ENCODE data around the gene GJA5. TPM values are rescaled to one million over a fixed set of nuclear protein-coding genes. Genes with fewer than 3 reads are reported as not detected.

Gene GJA5
- 10 to 100 TPM; 16.9 to 29.2 (median 22.5) TPM for polyA plus RNA-seq (ENCODE audit: insufficient read length in 4 of 4)

- DNase-seq (ENCODE audit: low read depth in 4 of 4, low spot score in 2 of 4), result no peak
These were observed at the start of gene GJA5 for GRCh38 chr1:147760481-147761260. Gene GJA5, minus strand, starts transcription at chr1:147760602. Its CDS starts 1,364 bp downstream, at chr1:147759238.

DNA sequence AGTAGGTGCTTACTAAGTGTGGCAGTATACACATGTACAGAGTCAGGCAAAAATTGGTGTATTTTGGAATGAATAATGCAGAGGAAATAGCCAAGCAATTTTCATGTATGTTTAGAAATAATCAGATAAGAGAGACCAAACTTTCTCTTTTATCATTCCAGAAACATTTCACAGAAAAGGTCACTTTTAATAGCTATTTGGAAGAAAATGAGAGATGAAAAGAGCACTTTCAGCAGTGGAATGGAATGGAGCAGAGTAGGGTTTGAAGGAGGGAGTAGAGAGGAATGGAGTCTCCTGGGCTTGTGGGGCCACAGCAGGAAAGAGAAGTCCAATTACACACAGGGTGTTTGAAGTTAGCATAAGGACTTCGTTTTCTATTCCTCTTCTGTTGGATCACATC is 48.8 kb upstream of the GJA5 start:
- DNase-seq (ENCODE audit: low read depth in 4 of 4, low spot score in 2 of 4), result no peak

- DNase-seq (ENCODE audit: low read depth in 4 of 4, low spot score in 2 of 4), result no peak
These were observed 47.6 kb upstream of the GJA5 start for GRCh38 chr1:147808025-147808424.

- no peak for DNase-seq (ENCODE audit: low read depth in 4 of 4, low spot score in 2 of 4)
These were observed 47.0 kb upstream of the GJA5 start for GRCh38 chr1:147807405-147807804.

DNA sequence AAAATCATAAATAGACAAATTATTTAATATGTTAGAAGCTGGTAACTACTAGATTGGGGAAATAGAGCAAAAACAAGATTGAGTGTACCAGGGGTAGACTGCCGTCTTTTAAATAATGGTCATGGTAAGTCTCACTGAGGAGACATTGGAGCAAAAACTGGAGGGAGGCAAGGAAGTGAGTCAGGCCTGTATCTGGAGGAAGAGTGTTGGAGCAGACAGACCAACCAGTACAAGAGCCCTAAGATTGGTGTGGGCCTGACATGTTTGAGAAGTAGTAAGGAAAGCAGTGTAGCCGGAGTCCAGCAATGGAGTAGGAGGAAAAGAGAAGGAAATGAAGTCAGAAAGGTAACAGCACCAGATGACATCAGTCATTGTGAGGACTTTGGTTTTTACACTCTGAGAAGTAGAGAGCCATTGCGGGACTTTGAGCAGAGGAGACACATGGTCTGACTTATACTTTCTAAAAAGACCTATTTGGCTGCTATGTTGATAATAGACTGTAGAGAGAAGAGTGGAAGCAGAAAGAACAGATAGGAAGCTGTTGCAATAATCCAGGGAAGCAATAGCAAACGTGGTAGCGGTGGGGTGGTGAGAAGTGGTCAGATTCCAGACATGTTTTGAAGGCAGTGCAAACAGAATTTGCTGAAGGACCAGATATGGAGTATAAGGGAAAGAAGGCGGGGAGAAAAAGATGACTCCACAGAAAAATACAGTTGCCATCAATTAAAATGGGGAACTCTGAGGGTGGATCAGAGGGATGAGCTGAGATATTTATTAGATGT is 44.7 kb upstream of the GJA5 start:
- no peak for DNase-seq (ENCODE audit: low read depth in 4 of 4, low spot score in 2 of 4)

DNA sequence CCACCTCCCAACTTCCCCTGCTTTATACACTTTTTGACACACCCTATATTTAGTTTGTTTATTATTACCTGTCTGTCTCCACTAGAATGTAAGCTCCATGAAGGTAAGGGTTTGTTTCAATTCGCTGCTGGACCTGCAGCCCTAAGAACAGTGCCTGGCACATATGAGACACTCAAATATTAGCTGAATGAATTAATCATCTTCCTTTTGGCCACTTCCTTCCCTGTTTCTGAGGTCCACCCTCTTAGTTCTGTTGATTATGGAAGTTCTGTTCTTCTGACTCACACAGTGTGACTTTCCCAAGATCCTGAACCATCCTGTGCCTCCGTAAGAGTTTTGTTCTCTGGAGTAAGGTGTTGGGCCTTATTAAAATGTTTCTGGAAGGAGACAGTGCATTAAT is 40.4 kb upstream of the GJA5 start:
- no peak for DNase-seq (ENCODE audit: low read depth in 4 of 4, low spot score in 2 of 4)

GRCh38 chr1:147798731-147799130 is 38.3 kb upstream of the GJA5 start:
- DNase-seq (ENCODE audit: low read depth in 4 of 4, low spot score in 2 of 4), result no peak

GRCh38 chr1:147794570-147794969 is 34.2 kb upstream of the GJA5 start:
- DNase-seq (ENCODE audit: low read depth in 4 of 4, low spot score in 2 of 4), result no peak

DNA sequence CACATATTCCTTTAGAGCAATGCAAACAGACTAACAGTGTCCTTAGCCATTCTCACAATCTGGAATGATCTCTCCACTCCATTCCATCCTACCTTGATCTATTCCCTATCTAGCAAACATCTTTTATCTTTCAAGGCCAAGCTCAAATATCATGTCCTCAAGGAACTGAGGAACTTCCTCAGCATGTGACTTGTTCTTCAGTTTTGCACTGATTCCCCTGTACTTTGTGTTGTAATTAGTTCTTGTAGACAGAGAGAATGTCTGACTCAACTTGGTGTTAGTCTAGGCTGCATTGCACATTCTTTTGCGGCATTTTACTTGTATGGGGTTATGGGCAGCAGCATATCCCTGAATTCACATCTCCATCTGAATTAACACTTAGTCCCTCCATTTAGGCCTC is 31.5 kb upstream of the GJA5 start:
- DNase-seq (ENCODE audit: low read depth in 4 of 4, low spot score in 2 of 4), result no peak

DNA sequence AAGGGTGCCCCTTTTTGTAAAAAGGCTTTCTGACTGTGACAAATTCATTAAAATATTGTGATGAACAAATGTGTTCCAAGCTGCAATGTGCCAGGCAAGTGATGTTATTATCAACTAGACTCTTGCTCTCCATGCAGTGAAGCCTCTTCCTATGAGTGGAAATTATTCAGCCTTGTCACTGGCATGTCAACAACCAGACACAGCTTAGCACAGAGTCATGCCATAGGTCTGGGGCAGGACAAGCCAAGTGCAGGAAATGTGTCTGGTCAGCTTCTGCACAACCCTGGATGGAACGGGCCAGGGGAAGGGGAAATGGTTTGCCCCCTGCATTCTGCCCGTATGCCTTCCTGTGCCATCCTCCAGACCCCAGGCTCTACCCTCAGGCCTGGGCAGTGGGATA is 27.4 kb upstream of the GJA5 start:
- DNase-seq (ENCODE audit: low read depth in 4 of 4, low spot score in 2 of 4), result no peak

DNA sequence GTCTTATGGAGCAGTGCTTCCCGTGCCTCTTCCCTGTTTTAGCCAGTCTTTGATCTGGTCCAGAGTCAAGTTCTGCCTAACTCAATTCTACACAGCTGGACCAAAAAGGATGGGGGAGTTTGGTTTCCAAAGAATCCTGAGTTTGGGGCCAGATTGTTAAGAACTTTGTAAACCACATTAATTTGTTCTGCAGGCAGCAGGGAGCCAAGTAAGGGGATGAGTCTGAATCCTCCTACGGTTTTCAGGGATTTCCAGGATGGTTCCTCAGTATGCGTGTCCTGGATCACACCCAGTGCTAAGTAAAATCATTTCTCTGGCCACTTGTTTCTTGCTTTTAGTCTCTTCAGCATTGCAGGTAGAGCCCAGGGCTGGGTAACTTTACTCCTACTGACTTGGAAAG is 26.1 kb upstream of the GJA5 start:
- DNase-seq (ENCODE audit: low read depth in 4 of 4, low spot score in 2 of 4), result no peak

DNA sequence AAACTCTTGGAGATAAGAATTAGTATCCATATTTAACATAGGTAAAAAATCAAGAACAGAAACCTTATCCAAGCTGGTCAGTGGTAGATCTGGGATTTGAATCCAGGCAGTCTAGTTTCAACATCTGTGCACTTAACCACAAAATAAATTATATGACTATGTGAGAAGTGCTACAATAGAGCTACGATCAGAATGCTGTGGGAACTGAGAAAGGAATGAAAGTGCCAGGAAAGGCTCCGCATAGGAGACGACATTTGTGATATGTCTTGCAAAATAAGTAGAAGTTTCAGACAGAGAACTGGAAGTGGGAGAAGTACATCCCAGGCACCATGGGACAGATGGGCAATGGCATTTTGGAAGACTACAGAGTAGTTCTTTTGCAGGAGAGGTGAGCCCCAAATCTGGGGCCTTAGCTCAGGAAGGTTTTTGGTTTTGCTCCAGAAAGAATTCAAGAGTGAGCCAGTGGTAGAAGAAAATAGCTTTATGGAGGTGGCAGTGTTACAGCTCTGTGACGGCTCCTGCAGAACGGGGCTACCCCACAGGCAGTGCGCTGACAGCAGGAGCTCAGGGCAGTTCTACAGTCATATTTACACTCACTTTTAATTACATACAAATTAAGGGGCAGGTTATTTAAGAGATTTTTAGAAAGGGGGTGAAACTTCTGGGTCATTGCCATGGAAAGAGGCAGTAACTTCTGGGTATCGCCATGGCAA is 25.5 kb upstream of the GJA5 start:
- no peak for DNase-seq (ENCODE audit: low read depth in 4 of 4, low spot score in 2 of 4)

GRCh38 chr1:147784941-147785340 is 24.5 kb upstream of the GJA5 start:
- DNase-seq (ENCODE audit: low read depth in 4 of 4, low spot score in 2 of 4), result no peak

GRCh38 chr1:147781056-147781471 is 20.7 kb upstream of the GJA5 start:
- no peak for DNase-seq (ENCODE audit: low read depth in 4 of 4, low spot score in 2 of 4)

- no peak for DNase-seq (ENCODE audit: low read depth in 4 of 4, low spot score in 2 of 4)
These were observed 17.3 kb upstream of the GJA5 start for GRCh38 chr1:147777694-147778093.

DNA sequence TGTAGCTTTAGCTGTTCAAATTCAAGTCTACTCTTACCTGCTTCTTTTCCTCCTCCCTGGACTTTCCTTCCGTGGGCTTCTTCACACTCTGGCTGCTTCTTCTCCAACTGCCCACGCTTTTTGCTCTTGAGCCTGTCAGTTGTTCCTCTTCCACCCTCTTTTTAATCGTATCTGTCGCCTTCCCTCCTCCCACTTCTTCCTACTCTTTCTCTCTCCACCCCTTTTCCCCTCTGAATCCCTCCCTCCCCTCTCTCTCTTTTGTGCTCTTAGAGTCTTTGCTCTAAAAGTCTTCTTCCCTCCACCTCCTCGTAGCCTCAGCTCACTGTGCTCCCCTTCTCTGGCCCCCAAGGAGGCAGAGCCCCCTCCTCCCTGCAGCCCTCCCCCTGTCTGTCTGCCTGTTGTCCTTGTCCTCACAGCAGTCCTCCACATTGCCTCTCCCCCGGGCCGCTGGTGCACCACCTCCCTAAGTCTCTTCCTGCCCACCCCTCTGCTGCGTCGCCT is 12.9 kb upstream of the GJA5 start:
- DNase-seq (ENCODE audit: low read depth in 4 of 4, low spot score in 2 of 4), result no peak

- no peak for DNase-seq (ENCODE audit: low read depth in 4 of 4, low spot score in 2 of 4)
These were observed 12.2 kb upstream of the GJA5 start for GRCh38 chr1:147772570-147772969.

DNA sequence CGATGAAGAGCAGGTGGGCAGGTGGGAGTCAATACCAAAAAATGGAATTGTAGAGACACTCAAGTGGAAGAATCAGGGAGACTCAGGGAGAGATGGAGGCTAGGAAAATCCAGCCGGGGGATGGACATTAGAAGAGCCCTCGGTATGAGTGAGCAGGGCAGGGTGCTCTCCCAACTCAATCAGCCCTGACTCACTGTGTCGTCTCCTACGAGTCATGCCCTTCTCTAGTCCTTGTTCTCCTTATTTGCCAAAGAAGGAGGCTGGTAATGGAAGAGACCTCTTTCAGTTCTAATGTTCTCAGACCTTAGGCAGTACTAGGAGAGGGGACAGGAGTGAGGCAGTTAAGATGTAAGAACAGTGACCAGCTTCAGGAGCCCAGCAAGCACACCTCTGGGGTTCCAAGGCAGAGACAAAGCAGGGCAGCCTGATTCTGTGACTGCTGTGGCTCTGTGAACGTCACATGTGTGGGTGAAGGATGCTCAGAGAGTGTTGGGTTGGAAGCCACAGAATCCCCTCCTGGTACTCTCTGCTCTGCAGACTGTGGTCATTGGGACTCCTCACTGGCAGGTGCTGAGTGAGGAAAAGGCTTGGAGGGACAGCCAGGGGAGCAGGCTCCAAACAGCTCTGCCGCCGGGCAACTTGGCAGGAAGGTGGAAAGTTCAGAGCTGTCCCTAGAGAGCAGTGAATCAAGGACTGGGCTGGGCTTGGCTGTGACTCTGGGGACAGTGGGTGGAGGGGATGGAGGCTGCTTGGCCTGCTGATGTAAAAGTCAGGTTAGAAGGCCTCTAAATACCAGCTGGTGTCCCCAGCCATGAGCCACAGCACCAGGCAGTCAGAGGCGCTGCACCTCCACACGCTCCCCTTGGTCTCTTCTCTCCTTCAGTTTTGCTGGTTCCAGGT is 11.1 kb upstream of the GJA5 start:
- DNase-seq (ENCODE audit: low read depth in 4 of 4, low spot score in 2 of 4), result no peak

GRCh38 chr1:147769106-147769505 is 8.7 kb upstream of the GJA5 start:
- no peak for DNase-seq (ENCODE audit: low read depth in 4 of 4, low spot score in 2 of 4)

GRCh38 chr1:147768582-147768981 is 8.2 kb upstream of the GJA5 start:
- DNase-seq (ENCODE audit: low read depth in 4 of 4, low spot score in 2 of 4), result no peak
